Measurements from ENCODE around the gene NUMA1. TPM values are rescaled to one million over a fixed set of nuclear protein-coding genes. Genes with fewer than 3 reads are reported as not detected.

NUMA1 gene
- total RNA-seq, 1 donor from 2014 or later = 163 TPM

DNA sequence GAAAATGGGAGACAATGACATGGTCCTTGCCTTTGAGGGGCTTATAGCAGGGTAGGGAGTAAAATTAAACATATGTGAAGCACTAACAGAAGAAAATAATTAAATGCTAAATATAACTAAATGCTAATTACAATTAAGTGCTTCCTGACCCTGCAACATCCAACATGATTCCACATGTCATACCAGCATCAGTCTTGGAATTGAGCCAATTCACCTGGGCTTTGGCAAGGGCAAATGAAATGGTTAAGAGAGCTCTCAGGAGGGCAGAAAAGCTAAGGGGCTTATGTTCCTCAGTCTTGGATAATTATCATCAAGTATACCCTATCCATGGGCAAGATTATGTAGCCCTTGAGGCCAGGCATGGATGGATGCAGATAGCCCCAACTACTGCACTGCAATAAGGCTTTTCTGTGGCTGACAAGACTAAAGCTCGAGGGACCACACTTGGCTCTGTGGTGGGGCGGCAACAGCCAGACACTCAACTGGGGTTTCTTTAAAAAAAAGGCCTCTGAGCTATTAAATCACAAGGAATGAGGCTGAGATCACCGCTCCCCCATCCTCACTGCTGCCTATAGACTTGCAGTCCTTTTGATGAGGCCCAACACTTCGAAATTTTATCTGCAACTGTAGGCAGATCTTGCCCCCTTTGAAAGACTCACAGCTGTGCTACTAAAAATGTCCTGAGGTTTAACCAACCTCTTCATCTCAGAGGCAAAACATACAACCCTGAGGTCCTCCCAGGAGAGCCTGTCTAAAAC lies 42.6 kb downstream of the NUMA1 start:
- Mint-ChIP-seq H3K27me3 (no peaks in the 10 kb centered on the region), H3K36me3 (ENCODE audit: low read depth) (peaks cover 30% of the 10 kb centered on the region), H3K4me1 (peaks cover 8% of the 10 kb centered on the region), H3K9me3 (no peaks in the 10 kb centered on the region), H3K27ac (no peak overlapping the region), H3K4me3 (no peak overlapping the region)
- DNase-seq (no peak), ATAC-seq (ENCODE audit: low read depth) (no peak)
- TF ChIP-seq, protein P1, sequence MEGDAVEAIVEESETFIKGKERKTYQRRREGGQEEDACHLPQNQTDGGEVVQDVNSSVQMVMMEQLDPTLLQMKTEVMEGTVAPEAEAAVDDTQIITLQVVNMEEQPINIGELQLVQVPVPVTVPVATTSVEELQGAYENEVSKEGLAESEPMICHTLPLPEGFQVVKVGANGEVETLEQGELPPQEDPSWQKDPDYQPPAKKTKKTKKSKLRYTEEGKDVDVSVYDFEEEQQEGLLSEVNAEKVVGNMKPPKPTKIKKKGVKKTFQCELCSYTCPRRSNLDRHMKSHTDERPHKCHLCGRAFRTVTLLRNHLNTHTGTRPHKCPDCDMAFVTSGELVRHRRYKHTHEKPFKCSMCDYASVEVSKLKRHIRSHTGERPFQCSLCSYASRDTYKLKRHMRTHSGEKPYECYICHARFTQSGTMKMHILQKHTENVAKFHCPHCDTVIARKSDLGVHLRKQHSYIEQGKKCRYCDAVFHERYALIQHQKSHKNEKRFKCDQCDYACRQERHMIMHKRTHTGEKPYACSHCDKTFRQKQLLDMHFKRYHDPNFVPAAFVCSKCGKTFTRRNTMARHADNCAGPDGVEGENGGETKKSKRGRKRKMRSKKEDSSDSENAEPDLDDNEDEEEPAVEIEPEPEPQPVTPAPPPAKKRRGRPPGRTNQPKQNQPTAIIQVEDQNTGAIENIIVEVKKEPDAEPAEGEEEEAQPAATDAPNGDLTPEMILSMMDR (IDR thresholded peaks at IDR 0.05) = no peak
- ChIA-PET CTCF (interaction anchor here (1.0 to 4.0 kb wide), 5 partner anchors 13 to 106 kb away, joined by 3 to 37 read pairs (median 5); no protein-coding TSS in a partner anchor), POLR2A (interaction anchor here (1.2 to 1.5 kb wide), 2 partner anchors 44 to 53 kb away, joined by 4 to 5 read pairs; no protein-coding TSS in a partner anchor)
- intact Hi-C loops (cut with micrococcal nuclease) = no loop called here

DNA sequence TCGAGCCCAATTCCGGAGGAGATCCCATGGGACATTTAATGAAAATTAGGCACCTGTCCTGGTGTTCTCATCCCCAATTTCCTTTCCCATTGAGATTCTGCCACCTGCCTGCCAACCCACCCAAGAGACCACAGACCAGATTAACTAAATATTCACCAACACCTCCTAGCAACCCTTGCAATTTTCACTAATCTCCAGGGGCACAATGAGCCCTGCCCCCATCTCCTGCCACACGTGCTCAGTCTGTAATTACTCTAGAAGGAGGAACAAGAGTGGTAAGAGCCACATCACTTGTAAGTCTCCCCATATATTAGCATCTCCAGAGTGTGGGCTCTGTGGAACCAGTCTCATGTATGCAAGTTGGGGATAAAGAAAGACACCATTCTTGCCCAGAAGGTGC lies 43.7 kb downstream of the NUMA1 start:
- ATAC-seq (ENCODE audit: low read depth) (no peak), DNase-seq (no peak)
- Mint-ChIP-seq H3K4me1 (peaks cover 9% of the 10 kb centered on the region), H3K27ac (peak overlapping the region; percentile 64), H3K4me3 (no peak overlapping the region), H3K36me3 (ENCODE audit: low read depth) (peaks cover 31% of the 10 kb centered on the region), H3K27me3 (no peaks in the 10 kb centered on the region), H3K9me3 (no peaks in the 10 kb centered on the region)
- TF ChIP-seq, protein P1 (IDR thresholded peaks at IDR 0.05) = no peak
- ChIA-PET POLR2A (no interaction called here), CTCF (no interaction called here)
- intact Hi-C loops (cut with micrococcal nuclease) = no loop called here

DNA sequence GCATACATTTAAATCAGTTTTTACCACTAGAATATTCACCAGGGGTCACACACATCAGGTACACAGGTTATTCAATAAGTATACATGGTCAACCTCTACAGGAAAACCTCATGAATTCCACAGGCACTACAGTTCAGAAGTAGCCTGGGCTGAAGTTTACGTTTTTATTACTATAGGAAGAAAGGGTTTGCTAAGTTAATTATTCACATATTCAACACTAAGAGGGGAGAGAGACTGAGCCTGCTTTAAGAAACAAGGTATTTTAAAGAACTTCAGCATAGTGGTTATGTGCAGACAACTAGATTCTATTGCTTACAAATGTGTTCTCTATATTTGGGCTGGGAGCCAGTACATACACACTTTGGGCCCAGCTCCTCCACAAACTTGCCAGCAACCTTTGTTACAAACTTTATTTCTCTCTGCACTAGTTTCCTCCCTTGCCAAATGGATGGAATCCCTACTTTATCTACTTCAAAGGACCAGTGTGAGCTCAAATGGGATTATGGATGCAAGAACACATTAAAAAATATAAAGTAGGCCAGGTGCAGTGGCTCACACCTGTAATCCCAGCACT lies 49.8 kb downstream of the NUMA1 start:
- no peak for DNase-seq
- ChIA-PET CTCF (interaction anchor here (1.0 to 2.8 kb wide), 5 partner anchors 15 to 400 kb away, joined by 3 to 16 read pairs (median 4); no protein-coding TSS in a partner anchor), POLR2A (interaction anchor here (1.0 kb wide), 1 partner anchor 9 kb away, joined by 3 read pairs; no protein-coding TSS in a partner anchor)
- no peaks in the 10 kb centered on the region for H3K9me3 Mint-ChIP-seq
- peaks cover 63% of the 10 kb centered on the region for H3K36me3 Mint-ChIP-seq (ENCODE audit: low read depth)
- no peaks in the 10 kb centered on the region for H3K27me3 Mint-ChIP-seq
- intact Hi-C loops (cut with micrococcal nuclease) = no loop called here
- H3K27ac Mint-ChIP-seq = peak overlapping the region; percentile 41
- no peak overlapping the region for H3K4me3 Mint-ChIP-seq
- no peak for ATAC-seq (ENCODE audit: low read depth)
- TF ChIP-seq, protein P1 (IDR thresholded peaks at IDR 0.05) = no peak
- peaks cover 22% of the 10 kb centered on the region for H3K4me1 Mint-ChIP-seq

DNA sequence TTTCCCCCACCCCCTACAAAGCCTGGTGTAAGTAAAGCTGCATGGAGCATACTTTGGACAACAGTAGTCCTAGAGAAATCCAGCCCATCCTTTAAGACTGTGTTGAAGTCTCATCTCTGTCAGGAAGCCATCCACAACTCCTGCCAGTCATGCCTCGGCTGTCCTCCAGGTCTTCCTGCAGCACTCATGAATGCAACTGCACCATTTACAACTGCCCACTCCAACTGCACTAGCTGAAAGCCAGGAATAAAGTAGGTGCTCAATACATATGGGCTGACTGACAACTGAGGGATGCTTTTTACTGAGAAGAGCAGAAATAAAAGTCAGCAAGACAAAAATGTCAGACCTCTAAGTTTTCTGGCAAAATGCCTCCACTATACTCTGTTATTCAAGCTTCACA lies 54.3 kb downstream of the NUMA1 start:
- H3K27ac Mint-ChIP-seq = no peak overlapping the region
- no peaks in the 10 kb centered on the region for H3K27me3 Mint-ChIP-seq
- H3K4me3 Mint-ChIP-seq = no peak overlapping the region
- CTCF ChIA-PET = interaction anchor here (0.7 to 7.1 kb wide), 17 partner anchors 8 to 405 kb away, joined by 3 to 152 read pairs (median 7); no protein-coding TSS in a partner anchor
- TF ChIP-seq, protein P1 (IDR thresholded peaks at IDR 0.05) = no peak
- intact Hi-C loops (cut with micrococcal nuclease) = no loop called here
- no peaks in the 10 kb centered on the region for H3K9me3 Mint-ChIP-seq
- H3K36me3 Mint-ChIP-seq (ENCODE audit: low read depth) = peaks cover 84% of the 10 kb centered on the region
- peaks cover 25% of the 10 kb centered on the region for H3K4me1 Mint-ChIP-seq
- DNase-seq (no peak), ATAC-seq (ENCODE audit: low read depth) (no peak)
- POLR2A ChIA-PET = interaction anchor here (0.7 to 2.4 kb wide), 5 partner anchors 9 to 73 kb away, joined by 3 to 6 read pairs (median 3); no protein-coding TSS in a partner anchor
